Measurements from ENCODE around the gene KIRREL1.

KIRREL1 gene

GRCh38 chr1:158075078-158075477 is 81.6 kb downstream of the KIRREL1 start:
- no peak for DNase-seq (ENCODE audit: low read depth in 2 of 2)

GRCh38 chr1:158076441-158076840 is 83.0 kb downstream of the KIRREL1 start:
- no peak for DNase-seq (ENCODE audit: low read depth in 2 of 2)

GRCh38 chr1:158077411-158078256 is 84.2 kb downstream of the KIRREL1 start:
- no peak for DNase-seq (ENCODE audit: low read depth in 2 of 2)

GRCh38 chr1:158078569-158079080 is 85.2 kb downstream of the KIRREL1 start:
- DNase-seq (ENCODE audit: low read depth in 2 of 2), result no peak

DNA sequence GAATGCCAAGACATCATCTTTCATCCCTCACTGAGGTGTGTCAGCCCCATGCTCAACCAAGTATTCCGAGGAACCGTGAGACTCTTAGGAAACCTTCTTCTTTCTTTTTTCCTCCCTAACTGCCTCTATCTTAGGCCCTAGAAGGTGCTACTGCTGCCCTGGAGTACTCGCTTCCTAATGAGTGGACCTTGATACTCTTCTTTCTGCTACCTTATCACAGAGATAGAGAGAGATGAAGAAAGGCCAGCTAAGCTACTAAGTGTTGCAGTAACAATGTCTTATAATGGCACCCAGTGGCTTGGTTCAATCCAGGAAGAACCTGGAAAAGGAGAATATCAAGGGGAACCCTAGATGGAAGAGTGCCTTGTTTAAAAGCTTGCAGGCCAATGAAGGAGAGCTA is 86.6 kb downstream of the KIRREL1 start:
- no peak for DNase-seq (ENCODE audit: low read depth in 2 of 2)

GRCh38 chr1:158084336-158084735 is 90.9 kb downstream of the KIRREL1 start:
- no peak for DNase-seq (ENCODE audit: low read depth in 2 of 2)

- no peak for DNase-seq (ENCODE audit: low read depth in 2 of 2)
Observed at GRCh38 chr1:158084747-158085146, 91.3 kb downstream of the KIRREL1 start.

DNA sequence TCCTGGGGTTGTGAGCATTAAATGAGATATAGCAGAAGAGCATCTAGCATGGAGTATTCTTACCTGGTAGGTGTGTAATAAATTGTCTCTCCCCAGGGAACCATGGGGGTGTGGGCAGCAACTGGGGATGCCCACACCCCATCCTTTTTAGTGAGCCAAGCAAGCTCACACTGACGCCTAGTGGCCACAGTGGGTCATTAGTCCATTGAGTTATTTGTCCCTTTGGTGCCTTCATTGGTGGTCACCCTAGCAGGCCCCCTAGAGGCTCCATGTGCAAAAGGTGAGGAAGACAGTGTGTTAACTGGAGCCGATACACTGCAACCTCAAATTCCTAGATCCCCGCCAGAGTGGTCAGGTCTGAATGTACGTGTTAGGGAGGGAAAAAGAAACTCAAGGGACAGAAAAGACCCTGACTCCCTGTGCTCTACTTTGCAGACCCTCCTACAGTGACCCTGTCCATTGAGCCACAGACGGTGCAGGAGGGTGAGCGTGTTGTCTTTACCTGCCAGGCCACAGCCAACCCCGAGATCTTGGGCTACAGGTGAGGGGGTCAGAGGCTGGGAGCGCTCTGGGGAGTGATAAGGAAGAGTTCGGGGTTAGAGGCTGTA is 94.0 kb downstream of the KIRREL1 start:
- no peak for DNase-seq (ENCODE audit: low read depth in 2 of 2)

- DNase-seq (ENCODE audit: low read depth in 2 of 2), result no peak
Observed at GRCh38 chr1:158089476-158089875, 96.0 kb downstream of the KIRREL1 start.

DNA sequence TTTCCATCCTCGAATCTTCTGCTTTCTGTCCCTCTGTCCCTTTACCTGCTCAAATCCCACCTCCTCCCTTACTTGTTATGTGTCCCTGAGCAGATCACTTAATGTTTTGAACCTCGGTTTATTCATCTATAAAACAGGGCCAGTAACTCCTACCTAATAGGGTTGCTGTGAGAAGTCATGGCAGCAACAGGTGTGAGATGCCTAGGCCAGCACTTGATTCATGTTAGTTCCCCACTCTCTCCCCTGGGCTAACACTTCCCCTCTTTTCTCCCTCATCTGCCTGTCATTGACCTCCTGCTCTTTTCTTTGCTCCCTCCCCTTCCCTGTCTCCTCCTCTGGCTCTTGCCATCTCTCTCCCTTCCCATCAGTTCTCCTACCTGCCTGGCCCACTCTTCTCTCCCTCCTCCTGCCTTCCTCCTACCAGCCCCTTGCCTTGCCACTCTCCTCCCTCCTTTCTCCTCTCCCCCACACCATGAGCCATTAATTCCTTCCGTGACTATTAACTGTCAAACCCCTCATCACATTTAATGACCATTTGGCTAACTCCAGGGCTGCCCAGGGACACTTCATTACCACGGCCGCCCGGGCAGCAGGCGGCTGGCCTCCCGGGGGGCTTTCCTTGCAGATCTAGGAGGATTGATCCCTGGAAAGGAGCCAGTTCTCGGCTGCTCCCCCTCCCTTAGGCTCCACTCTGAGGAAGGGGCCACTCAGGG is 96.6 kb downstream of the KIRREL1 start:
- DNase-seq (ENCODE audit: low read depth in 2 of 2), result no peak

DNA sequence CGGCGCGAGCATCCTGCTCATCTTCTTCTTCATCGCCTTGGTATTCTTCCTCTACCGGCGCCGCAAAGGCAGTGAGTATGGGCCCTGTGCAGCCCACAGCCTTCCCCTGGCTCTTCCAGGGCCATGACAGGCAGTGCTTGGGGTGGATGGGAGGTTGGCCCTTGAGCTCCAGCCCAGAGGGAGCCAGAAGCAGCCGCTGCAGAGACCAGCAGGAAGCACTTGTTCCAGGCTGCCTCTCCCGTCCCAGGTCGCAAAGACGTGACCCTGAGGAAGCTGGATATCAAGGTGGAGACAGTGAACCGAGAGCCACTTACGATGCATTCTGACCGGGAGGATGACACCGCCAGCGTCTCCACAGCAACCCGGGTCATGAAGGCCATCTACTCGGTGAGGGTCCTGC is 99.9 kb downstream of the KIRREL1 start:
- DNase-seq (ENCODE audit: low read depth in 2 of 2), result no peak

GRCh38 chr1:158094571-158094970 is 101.1 kb downstream of the KIRREL1 start:
- no peak for DNase-seq (ENCODE audit: low read depth in 2 of 2)

- no peak for DNase-seq (ENCODE audit: low read depth in 2 of 2)
Observed at GRCh38 chr1:158095737-158096335, 102.4 kb downstream of the KIRREL1 start.

DNA sequence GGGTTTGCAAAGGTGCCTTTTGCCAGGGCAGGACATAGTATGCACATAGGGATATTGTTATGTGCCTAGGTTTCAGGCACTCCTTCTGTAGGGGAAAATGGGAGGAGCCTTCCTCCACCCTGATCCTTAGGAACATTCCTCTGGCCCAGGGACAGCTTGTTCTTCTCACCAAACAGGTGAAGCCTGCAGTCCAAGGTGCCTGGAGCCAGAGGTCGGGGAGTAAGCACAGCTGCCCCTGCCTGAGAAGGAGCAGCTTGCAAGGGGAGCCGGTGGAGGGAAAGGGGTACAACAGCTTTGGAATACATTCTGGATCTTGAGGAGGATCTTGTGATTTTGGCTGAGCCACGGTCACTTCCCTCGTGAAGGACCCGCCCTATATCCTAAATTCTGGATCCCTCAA is 104.8 kb downstream of the KIRREL1 start:
- DNase-seq (ENCODE audit: low read depth in 2 of 2), result no peak

DNA sequence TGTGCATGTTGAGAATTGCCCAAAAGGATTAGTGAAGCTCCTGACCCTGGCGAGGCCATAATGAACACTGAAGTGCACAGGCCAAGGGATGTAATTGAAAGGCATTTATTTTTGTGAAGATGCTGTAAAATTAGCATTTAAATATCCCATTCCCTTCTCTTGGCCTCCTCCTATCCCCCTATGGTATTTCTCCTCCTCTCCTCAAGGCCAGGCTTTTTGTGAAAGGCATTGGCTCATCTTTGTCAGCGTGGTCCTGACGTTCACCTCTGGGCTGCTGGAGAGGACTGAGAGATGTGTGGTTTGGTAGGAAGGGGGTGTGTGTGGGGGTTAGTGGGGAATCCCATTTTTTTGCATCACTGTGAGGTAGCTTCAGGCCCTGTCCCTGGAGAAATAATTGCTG is 105.7 kb downstream of the KIRREL1 start:
- no peak for DNase-seq (ENCODE audit: low read depth in 2 of 2)

GRCh38 chr1:158100498-158100897 is 107.1 kb downstream of the KIRREL1 start:
- DNase-seq (ENCODE audit: low read depth in 2 of 2), result no peak

- DNase-seq (ENCODE audit: low read depth in 2 of 2), result no peak
Observed at GRCh38 chr1:158101455-158101854, 108.0 kb downstream of the KIRREL1 start.

DNA sequence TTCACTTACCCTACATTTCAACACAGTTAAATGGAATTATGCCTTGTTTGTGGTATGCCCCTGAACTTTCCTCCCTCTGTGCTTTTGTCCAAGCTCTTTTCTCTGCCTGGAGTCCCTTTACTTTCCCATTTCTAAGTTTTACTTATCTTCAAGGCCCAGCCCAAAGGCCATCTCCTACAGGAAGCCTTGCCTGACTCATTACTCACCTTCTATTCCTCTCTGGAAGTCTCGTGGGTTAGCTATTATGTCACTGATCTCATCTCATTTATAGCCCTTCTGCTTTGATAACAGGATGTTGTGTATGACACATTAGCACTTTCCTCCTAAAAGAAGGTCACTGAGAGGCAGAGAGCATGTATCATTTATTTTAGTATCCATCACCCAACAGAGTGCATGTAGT is 108.5 kb downstream of the KIRREL1 start:
- no peak for DNase-seq (ENCODE audit: low read depth in 2 of 2)

GRCh38 chr1:158102881-158103674 is 109.6 kb downstream of the KIRREL1 start:
- DNase-seq (ENCODE audit: low read depth in 2 of 2), result no peak

- DNase-seq (ENCODE audit: low read depth in 2 of 2), result no peak
Observed at GRCh38 chr1:158103861-158104522, 110.5 kb downstream of the KIRREL1 start.

DNA sequence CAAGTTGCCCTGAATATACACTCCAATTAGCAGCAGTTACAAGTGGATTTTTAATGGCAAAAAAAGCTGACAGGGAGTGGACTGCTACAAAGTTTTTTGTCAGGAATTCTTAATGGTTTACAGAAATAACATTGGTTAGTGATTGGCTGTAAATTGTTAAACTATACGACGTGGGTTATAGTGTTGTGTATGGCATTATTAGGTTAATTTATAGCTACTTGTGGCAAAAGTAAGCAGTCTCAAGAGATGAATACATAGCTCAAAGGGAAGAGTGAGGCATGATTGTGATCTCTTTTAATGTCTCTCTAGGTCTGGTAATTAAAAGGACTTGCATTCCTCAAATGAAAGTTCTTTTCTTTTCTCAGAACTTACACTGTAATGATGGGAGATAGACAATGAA is 111.4 kb downstream of the KIRREL1 start:
- no peak for DNase-seq (ENCODE audit: low read depth in 2 of 2)

Measured in stimulated activated CD8-positive, alpha-beta memory T cell treated with anti-CD3 and anti-CD28 coated beads, Interleukin-15, amount 100 ng/mL, for 4 hours (primary cell).